HL-60/S4 (cell line): ENCODE measurements around the gene ALS2.
"Not testable (repeated sequence)": the region's sequence is repeated elsewhere in the genome, so short reads cannot be mapped to it uniquely, and the experiment has no call there.

Experiments used
- in situ Hi-C: fragments of 300-500 bp; cut with MboI; formaldehyde crosslinking; loops from 2 replicates; pipeline ENCODE4 v1.14.3; 2022; ENCODE audit warnings: low sequenced_read_pairs

Gene ALS2

GRCh38 chr2:201780674-201781493 is at the start of gene ALS2:
ALS2 (minus strand) TSS chr2:201780933; CDS start chr2:201768885, 12,048 bp downstream.
- in situ Hi-C loops: no loop called here

- in situ Hi-C loops: no loop called here
These were observed 47.5 kb upstream of the ALS2 start for GRCh38 chr2:201828220-201828619.

- in situ Hi-C loops: no loop called here
These were observed 46.9 kb upstream of the ALS2 start for GRCh38 chr2:201827621-201828020.

GRCh38 chr2:201824212-201824611 is 43.5 kb upstream of the ALS2 start:
- in situ Hi-C loops: no loop called here

- in situ Hi-C loops: no loop called here
These were observed 40.3 kb upstream of the ALS2 start for GRCh38 chr2:201821080-201821479.

- in situ Hi-C loops: no loop called here
These were observed 39.8 kb upstream of the ALS2 start for GRCh38 chr2:201820383-201821007.

GRCh38 chr2:201816657-201817575 is 36.2 kb upstream of the ALS2 start:
- in situ Hi-C loops: no loop called here

GRCh38 chr2:201813996-201814760 is 33.4 kb upstream of the ALS2 start:
- in situ Hi-C loops: no loop called here

GRCh38 chr2:201810604-201811003 is 29.9 kb upstream of the ALS2 start:
- in situ Hi-C loops: not testable (repeated sequence)

GRCh38 chr2:201809633-201810032 is 28.9 kb upstream of the ALS2 start:
- in situ Hi-C loops: no loop called here

- in situ Hi-C loops: no loop called here
These were observed 27.3 kb upstream of the ALS2 start for GRCh38 chr2:201808027-201808426.

GRCh38 chr2:201807452-201807999 is 26.8 kb upstream of the ALS2 start:
- in situ Hi-C loops: no loop called here

- in situ Hi-C loops: no loop called here
These were observed 25.9 kb upstream of the ALS2 start, which contains the start of gene CDK15 for GRCh38 chr2:201806442-201807170. CDK15 (plus strand) TSS chr2:201806537; CDS start chr2:201806665, 128 bp downstream.

GRCh38 chr2:201798914-201799285 is 18.2 kb upstream of the ALS2 start:
- in situ Hi-C loops: not testable (repeated sequence)

- in situ Hi-C loops: no loop called here
These were observed 17.6 kb upstream of the ALS2 start for GRCh38 chr2:201798252-201798913.

- in situ Hi-C loops: no loop called here
These were observed 16.6 kb upstream of the ALS2 start for GRCh38 chr2:201797175-201797840.

- in situ Hi-C loops: no loop called here
These were observed 15.7 kb upstream of the ALS2 start for GRCh38 chr2:201796478-201796865.
